Upper lobe of left lung (tissue), 4 donors: Measurements from ENCODE around the gene SMTNL2.

Experiments
- CTCF ChIP-seq, 6 experiments: fragments of 450-650 bp in 4 of 6; fragments of 200-600 bp in 2 of 6; sonication (generic) in 2 of 6; IDR thresholded peaks; one replicate each; pipeline ENCODE4 v1.5.1; 2016 to 2019; ENCODE audit warnings: antibody characterized with exemption in 6 of 6
- POLR2A ChIP-seq, 4 donors: fragments of 450-650 bp; IDR thresholded peaks; one replicate each; pipeline ENCODE4 v1.5.1; 2016 to 2017; ENCODE audit warnings: antibody characterized with exemption in 4 of 4, mild to moderate bottlenecking in 2 of 4

GRCh38 chr17:4550534-4551039 is 33.7 kb upstream of the SMTNL2 start:
- no peak for TF ChIP-seq CTCF (IDR thresholded peaks at IDR 0.05)
- no peak for TF ChIP-seq POLR2A (IDR thresholded peaks at IDR 0.05)
